Measurements from ENCODE around the gene GMDS.

DNA sequence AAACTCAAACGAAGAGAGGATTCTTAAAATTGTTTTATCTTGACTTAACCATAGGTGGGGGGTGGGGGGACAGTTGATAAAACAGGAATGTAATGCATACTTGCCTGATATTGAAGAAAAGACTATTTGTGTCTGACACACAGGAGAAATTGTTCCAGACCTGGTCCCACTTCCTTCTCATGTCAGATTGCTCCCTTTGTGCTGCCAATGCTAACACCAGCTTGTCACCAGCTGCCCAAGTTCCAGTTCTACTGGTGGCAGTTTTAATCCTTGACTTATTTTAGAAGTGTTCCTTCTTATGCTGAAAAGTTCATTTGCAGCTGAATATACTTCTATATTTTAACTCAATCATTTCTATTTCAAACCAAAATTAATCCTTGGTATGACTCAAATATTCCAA is 127.3 kb downstream of the GMDS start:
- TF ChIP-seq, protein P1, sequence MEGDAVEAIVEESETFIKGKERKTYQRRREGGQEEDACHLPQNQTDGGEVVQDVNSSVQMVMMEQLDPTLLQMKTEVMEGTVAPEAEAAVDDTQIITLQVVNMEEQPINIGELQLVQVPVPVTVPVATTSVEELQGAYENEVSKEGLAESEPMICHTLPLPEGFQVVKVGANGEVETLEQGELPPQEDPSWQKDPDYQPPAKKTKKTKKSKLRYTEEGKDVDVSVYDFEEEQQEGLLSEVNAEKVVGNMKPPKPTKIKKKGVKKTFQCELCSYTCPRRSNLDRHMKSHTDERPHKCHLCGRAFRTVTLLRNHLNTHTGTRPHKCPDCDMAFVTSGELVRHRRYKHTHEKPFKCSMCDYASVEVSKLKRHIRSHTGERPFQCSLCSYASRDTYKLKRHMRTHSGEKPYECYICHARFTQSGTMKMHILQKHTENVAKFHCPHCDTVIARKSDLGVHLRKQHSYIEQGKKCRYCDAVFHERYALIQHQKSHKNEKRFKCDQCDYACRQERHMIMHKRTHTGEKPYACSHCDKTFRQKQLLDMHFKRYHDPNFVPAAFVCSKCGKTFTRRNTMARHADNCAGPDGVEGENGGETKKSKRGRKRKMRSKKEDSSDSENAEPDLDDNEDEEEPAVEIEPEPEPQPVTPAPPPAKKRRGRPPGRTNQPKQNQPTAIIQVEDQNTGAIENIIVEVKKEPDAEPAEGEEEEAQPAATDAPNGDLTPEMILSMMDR (IDR thresholded peaks at IDR 0.05; ENCODE audit: low read depth, low read length) = no peak
- TF ChIP-seq EZH2phosphoT487 (IDR thresholded peaks at IDR 0.05; ENCODE audit: low read depth) = no peak

Data from OCI-LY3 (cell line).